HG03064 (cell line): Measurements from ENCODE around the gene OTX2.

Experiments
- ATAC-seq: cut with Tn5 transposase; IDR thresholded peaks from one replicate; pipeline ENCODE4 v1.9.1; 2021; ENCODE audit warnings: low read depth; ENCODE audit not compliant: unreplicated experiment

Gene OTX2

GRCh38 chr14:56797003-56797568 lies 13.2 kb downstream of the OTX2 start:
- ATAC-seq = no peak

GRCh38 chr14:56796259-56796658 lies 14.0 kb downstream of the OTX2 start:
- no peak for ATAC-seq

GRCh38 chr14:56795284-56795622 lies 15.0 kb downstream of the OTX2 start:
- ATAC-seq = no peak

- no peak for ATAC-seq
These were observed 15.6 kb downstream of the OTX2 start for GRCh38 chr14:56794557-56795283.

- ATAC-seq = no peak
These were observed 16.2 kb downstream of the OTX2 start for GRCh38 chr14:56794088-56794556.

GRCh38 chr14:56789955-56790354 lies 20.3 kb downstream of the OTX2 start:
- ATAC-seq = no peak

- no peak for ATAC-seq
These were observed 22.7 kb downstream of the OTX2 start for GRCh38 chr14:56787530-56787929.

- ATAC-seq = no peak
These were observed 27.6 kb downstream of the OTX2 start for GRCh38 chr14:56782711-56783110.

- no peak for ATAC-seq
These were observed 35.8 kb downstream of the OTX2 start for GRCh38 chr14:56774503-56774902.

GRCh38 chr14:56770512-56770911 lies 39.8 kb downstream of the OTX2 start:
- ATAC-seq = no peak

- ATAC-seq = no peak
These were observed 49.9 kb downstream of the OTX2 start for GRCh38 chr14:56760164-56760914.

GRCh38 chr14:56759633-56760032 lies 50.6 kb downstream of the OTX2 start:
- no peak for ATAC-seq

GRCh38 chr14:56759094-56759493 lies 51.2 kb downstream of the OTX2 start:
- no peak for ATAC-seq

GRCh38 chr14:56754921-56755320 lies 55.4 kb downstream of the OTX2 start:
- no peak for ATAC-seq

- ATAC-seq = no peak
These were observed 56.9 kb downstream of the OTX2 start for GRCh38 chr14:56753396-56753795.

GRCh38 chr14:56752428-56752827 lies 57.9 kb downstream of the OTX2 start:
- ATAC-seq = no peak

GRCh38 chr14:56751471-56751870 lies 58.8 kb downstream of the OTX2 start:
- ATAC-seq = no peak
